Loucy (cell line): ENCODE measurements around the gene RRH.

Experiments used
- CTCF ChIP-seq: fragments of 200-600 bp; sonication (generic); conservative IDR thresholded peaks from 2 replicates; pipeline ENCODE4 v1.5.1; 2014; ENCODE audit warnings: mild to moderate bottlenecking, antibody characterized with exemption, low read length
- EZH2phosphoT487 ChIP-seq: fragments of 200-600 bp; IDR thresholded peaks from 2 replicates; pipeline ENCODE4 v1.6.1; 2018; ENCODE audit warnings: antibody characterized with exemption, mild to moderate bottlenecking, moderate library complexity, borderline replicate concordance

- no peak for TF ChIP-seq CTCF
- TF ChIP-seq EZH2phosphoT487, result no peak
Observed at GRCh38 chr4:109864134-109864533, 36.4 kb downstream of the RRH start.
